Dermis microvascular lymphatic vessel endothelial cell (primary cell): ENCODE measurements around the gene IDH3B. TPM values are rescaled to one million over a fixed set of nuclear protein-coding genes. Genes with fewer than 3 reads are reported as not detected.
"Not testable (repeated sequence)": the region's sequence is repeated elsewhere in the genome, so short reads cannot be mapped to it uniquely, and the experiment has no call there.

Source experiments
- DNase-seq, 2 donors: peaks; one replicate each; pipeline versions ENCODE4 v3.0.0 to v3.0.0-alpha.2; 2010; ENCODE audit warnings: low read depth in 2 of 2
- total RNA-seq: library from RNA; depleted of rRNA; stranded (reverse); fragments of >200 nt; gene quantifications from 2 replicates; pipeline ENCODE4 v1.2.1, GENCODE V29; 2014

Gene IDH3B
- total RNA-seq, 1 donor from 2014 or later, result 113 TPM

DNA sequence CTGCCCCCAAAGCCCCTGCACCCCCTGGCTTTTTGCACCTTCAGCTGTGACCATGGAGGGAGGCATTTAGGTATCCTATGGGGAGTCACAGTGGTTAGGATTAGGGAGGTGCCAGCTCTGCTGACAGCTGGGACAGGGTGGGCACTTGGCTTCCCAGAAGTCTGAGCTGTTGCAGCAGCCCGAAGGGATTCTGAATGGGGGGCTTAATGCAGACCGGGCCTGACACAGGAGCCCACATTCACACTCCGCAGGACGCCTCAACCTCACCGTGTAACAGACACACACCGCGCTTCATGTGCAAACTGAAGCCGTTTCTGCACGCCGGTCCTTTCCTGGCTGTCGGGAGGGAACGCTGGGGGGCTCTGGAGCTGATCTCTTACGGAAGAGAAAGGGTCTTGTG, 30.5 kb upstream of the IDH3B start:
- no peak for DNase-seq

DNA sequence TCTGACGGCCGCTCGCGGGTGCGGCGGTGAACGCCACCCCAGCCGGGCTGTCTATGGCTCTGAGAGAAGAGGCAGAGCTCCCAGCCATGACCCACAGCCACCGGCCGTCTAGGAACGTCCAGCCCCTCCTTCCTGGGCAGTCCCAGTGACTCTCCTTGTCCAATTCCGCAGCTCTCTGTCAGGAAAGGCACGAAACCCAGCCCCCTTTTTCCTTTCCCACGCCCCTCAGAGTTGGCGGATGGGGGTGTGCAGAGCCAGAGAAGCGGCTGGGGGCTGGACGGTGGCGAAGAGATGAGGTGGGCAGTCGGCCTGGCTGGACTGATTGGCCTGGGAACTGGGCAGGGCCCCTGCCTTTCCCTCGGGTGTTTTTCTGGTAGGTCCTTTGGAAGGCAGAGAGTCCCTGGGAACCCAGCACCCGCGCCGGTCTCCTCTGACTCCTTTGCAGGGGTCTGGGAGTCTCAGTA, 30.0 kb upstream of the IDH3B start:
- peak in 1 of 2 donors; percentile 20 for DNase-seq

DNA sequence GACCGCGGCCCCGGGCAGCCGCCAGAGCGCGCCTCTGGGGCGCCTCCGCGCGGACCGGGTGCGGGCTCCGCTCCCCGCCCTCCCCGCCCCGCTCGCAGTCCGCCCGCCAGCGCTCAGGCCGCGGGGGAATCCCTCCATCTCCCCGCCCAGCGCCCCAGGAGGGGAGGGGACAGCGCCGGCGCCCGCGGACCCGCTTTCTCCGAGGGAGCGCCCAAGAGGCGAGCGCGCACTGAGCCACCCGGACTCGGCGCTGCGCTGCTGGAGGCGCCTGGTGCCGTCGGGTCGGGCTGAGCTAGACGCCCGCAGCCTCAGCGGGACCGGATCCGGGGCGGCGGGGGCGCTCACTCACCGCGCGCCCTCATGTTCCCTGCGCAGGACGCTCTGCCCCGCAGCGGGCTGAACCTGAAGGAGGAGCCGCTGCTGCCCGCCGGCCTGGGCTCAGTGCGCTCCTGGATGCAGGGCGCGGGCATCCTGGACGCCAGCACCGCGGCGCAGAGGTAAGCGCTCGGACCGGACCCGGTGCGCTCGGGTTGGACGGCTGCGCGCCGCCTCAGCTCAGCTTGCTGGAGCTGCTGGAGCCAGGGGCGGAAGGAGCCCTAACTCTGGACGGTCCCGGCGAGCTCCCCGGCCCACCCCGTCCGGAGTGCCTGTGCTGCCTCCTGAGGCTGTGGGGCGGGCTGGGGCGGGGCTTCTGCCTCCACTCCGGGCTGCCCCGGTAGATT, 29.4 kb upstream of the IDH3B start:
- DNase-seq, result peak in 1 of 2 donors; percentile 23

DNA sequence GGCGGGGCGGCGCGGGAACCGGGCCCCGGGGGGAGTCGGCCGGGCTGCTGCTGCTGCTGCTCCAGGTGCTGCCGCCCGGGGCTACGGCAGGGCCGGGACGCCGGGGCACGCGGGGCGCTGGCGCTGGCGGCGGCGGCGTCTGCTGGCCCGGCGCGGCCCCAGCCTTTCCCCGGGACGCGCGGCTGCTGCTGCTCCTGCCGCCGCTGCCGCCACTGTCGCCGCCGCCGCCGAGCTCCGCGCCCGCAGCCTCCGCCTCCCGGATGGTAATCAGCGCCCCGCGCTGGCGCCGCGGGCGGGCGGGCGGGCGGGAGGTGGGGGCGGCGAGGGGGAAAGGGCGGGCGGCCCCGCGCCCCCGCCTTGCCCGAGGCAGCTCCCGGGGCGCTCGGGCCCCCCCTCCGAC, 28.9 kb upstream of the IDH3B start:
- DNase-seq, result no peak

DNA sequence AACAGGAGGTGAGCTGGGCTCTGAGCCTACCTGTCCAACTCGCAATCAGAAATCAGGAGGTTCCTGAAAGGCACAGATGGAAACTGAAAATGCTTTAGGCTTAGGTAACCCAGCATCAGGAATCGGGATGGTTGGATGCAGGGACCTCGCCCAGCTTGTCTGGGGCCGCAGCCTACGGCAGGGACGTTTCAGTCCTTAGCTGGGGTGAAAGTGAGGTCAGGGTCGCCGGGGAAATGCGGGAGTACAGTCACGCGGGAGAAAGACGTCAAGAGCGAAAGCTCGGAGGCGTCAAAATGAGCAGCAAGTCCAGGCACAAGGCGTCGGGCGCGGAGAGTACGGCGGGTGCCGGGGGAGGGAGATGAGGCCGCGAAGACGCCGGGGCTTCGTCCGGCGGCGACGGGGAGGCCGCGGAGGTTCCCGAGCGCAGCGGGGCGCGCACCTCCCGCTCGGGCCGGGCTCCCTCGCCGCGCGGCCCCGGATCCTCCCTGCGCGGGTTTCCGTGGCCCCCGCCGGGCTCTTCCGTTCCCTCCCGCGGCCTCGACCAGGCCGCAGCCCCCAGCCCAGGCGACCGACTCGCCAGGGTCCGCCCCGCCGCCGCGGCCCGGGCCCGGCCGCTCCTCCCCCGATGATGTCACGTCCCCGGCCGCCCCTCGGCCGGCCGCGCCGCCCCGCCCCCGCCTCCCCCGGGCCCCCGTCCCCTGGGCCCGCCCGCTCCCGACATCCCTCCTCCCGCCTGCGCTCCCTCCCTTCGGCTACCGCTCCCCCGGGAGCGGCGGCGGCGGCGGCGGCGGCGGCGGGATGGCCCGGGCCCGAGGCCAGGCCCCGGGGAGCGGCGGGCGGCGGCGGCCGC, 28.2 kb upstream of the IDH3B start, which contains the start of gene EBF4:
TSS of gene EBF4 (plus strand) at position 745 of the 850 bp plus-strand sequence. CDS start 866 bp downstream, outside the sequence.
- peak in 1 of 2 donors; percentile 45 for DNase-seq

DNA sequence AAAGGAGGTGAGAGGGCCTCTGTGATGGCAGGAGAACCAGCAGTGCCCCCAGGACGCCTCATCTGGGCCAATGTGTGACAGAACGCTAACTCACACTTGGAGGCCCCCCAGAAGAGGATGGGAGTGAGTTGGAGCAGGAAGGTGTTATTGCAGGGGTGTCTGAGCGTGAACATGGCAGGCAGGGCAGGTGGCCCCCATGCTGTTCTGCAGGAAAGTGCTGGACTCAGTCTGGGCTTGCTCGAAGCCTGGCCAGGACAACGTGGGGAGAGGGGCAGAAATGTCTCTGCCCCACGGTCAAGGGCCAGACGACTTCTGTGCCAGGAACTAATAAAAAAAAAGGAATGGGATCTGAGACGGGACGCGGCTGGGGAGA, 27.6 kb upstream of the IDH3B start:
- no peak for DNase-seq

DNA sequence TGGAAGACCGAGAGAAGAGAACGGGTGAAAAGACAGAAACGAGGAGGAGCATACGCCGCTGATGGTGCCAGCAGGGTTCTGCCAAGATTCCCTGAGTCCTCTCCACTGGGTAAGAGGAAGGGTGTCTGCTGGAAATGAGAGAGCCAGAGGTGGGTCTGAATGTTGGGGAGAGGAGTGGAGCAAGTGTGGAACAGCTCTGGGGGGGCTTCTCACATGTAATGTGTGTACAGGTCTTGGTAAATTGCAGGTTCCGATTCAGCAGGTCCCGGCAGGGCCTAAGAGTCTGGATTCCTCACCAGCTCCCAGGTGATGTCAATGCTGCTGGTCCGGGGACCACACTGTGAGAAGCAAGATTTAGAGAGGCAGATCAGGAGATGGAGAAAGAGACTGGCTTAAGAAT, 27.1 kb upstream of the IDH3B start:
- no peak for DNase-seq

DNA sequence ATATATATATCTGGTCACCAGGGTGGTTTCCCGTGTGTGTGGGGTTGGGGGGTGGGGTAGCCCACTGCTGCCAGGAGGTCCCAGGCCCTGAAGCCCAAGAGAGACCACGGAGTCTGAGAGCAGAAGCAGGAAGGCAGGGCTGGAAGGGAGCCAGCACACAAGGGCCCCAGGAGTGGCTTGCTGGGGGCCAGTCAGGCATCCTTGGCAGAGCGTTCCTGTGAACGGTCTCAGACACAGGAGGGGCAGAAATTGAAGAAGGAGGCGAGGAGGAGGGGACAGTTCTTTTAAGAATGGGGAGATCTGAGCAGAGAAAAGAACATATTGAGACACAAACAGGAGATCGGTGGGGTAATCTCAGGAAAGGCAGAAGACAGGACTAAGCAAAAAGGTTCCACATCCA, 26.7 kb upstream of the IDH3B start:
- no peak for DNase-seq

DNA sequence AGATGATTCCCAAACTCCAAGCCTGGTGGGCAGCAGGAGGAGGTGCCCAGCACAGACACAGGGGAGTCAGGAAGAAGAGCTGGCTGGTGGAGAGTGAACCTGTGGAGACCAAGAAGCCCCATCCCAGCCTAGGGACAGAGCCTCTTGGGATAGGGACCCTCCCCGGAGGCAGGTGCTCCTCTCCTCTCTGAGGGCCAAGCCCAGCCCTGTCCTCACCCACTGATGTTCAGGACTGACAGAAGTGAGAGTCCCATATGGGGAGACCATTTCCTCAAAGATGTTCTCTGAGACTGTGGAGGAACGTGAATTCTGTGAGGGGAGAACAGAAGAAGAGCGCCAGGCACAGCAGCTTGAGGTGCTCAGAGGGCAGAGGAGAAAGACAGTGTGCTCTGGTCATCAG, 26.2 kb upstream of the IDH3B start:
- no peak for DNase-seq

DNA sequence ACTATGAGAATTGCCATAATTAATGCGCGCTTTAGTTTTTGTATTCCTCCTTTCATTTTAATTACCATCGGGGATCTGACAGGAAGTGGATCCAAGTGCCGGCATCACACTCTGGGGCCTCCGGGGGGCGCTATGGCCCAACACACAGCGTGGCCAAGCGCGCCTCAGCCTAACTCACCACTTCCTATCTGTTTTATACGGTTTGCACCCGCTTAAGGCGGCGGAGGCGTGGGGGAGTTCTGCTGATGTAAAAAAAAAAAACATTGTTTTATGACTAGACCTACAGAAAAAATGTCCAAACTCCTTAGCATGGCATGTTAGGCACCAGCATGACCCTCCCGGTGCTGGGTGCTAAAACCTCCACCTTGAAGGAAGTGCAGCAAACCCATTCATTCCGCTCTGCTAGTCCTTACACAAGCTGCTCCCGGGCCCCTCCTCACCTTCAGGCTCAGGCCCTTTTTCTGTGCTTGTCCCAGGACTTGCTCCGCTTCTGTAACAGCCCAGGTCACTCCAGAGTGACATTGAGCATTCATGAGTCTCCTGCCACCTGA, 24.1 kb upstream of the IDH3B start:
- peak; percentile 4 to 53 for DNase-seq

DNA sequence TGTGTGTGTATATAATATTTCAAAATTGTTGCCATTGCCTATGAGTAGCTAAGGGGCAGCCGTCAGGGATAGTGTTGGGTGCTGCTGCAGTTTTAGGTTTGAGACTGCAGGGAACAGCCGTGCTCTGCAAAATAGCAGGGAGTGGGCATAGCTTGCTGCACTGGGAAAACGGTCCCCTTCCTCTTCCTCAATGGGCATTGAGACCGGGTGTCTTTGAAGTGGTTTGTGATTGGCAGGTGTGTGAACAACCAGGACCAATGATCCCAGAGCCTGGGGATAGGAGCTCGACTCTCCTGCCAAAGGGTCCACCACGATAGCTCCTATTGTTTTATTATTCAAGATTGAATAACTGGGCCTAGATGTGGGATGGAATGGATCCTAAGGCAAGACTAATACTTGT, 23.5 kb upstream of the IDH3B start:
- DNase-seq, result no peak

DNA sequence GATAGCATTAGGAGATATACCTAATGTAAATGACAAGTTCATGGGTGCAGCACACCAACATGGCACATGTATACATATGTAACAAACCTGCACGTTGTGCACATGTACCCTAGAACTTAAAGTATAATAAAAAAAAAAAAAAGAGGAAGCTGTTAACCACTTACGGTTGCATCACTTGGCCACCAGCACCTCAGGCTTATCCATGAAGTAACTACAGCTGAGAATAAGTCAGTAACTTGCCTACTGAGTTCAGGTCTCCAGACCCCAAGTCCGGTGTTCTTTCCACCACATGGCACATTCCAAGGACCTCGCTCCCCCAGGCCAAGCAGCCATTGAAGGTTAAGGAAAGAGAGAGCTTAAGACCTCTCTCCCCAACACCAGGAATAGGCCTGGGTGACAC, 20.8 kb upstream of the IDH3B start:
- not testable (repeated sequence) for DNase-seq

DNA sequence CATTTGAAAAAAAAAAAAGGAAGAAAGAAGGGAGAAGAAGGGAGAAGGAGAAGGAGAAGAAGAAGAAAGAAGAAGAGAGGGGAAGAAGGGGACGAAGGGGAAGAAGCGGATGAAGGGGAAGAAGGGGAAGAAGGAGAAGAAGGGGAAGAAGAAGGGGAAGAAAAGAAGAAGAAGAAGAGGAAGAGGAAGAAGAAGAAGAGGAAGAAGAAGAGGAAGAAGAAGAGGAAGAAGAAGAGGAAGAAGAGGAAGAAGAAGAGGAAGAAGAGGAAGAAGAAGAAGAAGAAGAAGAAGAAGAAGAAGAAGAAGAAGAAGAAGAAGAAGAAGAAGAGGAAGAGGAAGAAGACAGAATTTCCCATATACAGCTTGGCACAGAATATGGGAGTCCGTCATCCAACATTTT, 18.0 kb upstream of the IDH3B start:
- DNase-seq, result not testable (repeated sequence)

DNA sequence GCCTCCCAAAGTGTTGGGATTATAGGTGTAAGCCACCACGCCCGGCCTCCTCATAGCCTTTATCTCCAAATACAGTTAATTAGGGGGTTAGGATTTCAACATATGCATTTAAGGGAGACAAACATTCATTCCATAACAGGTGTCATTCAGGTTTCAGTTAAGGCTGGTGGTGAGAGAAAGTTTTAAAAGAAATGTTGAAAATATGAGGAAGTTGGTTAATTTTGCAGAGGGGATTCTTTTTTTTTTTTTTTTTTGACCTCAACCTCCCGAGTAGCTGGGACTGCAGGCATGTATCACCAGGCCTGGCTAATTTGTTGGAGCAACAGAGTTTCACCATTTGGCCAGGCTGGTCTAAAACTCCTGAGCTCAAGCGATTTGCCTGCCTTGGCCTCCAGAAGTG, 16.0 kb upstream of the IDH3B start:
- no peak for DNase-seq

DNA sequence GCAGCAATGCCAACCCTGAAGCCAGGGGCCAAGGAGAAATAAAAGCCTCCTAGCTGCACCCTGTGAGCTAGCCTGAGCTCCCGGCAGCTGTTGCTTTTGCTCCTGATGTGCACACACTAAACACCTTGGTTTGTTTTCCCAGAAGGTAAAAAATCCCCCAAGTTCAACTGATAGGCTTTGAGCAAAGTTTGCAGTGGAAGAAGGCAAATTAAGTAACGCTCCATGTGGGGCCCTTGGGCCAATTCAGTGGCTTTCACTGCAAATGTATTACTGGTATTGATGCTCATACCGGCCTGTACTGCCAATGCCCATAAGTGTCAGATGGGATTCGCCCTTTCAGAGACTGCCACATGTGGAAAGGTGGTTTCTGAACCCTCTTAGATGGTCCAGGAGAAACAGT, 9.4 kb upstream of the IDH3B start:
- DNase-seq, result no peak

DNA sequence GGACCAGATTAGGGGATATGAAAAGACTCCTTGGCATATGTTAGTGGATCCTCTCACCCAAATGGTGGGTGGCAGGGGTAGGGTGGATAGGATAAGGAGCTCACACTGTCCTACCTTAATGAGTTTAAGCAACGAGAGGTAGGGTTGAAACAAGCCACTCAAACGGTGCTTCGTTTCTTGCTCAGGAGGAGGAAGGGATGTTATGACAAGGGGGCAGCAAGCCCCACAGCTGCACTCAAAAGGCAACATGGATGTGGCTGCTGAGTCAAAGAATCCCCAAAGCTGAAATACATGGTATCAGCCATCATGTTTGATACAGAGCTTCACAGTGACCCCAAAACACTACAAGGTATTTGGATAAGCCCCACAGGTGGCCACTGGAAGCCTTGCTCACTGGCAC, 8.4 kb upstream of the IDH3B start:
- DNase-seq, result no peak

DNA sequence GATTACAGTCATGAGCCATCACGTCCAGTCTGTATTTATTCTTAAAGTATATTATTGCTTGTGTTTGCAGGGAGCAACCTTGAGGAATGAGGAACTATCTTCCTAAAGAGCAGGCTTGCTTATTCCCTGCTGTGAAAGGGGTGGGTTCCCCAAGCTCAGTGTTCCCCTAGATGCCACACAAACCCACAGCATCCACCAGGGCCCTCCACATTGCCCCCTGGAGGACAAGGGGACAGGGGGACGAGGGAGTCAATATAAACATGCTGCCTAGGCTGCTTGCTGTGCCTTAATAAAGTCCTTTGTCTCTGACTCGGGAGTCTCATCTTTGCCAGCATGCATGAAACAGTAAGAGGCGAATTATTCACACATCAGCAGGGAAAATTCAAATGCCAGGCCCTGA, 8.0 kb upstream of the IDH3B start:
- DNase-seq, result no peak

DNA sequence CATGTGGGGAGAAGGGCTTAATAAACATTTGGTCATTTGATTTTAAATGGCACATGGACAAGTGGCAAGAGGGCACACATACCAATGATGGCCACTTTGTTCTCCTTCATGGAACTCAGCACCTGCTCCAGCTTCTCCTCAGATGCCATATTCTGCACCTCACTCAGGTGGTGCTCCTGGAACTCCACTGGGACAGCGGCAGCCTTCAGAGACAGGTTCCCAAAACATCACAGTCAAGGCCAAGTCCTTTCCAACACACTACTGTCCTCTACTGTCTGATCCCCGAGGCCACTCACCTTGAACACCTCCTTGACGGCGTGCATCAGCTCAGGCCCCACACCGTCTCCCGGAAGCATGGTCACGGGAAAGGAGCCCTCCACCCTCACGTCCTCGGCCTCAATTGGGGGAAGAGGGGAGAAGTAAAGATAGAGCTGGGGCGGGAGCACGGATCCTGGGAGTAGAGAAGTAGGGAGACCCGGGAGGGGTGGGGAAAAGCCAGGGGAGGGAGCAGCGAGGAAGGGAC, 591 bp downstream of the IDH3B start:
- no peak for DNase-seq

DNA sequence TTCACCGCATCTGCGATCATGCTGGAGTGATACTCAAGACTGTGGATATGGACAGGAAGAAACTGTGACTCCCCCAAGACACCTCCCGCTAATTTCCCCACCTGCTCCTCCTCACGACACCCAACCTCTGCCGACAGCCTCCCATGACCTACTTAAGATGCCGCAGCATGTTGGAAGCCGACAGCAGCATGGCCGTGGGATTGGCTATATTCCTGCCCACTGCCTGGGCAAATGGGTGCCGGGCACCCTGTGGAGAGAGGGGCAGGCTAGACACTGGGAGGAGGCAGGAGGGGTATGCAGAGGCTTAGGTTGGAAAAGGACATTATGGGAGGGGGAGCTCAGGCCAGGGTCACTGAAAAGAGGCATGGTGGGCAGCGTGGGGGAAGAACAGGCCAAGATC, 4.5 kb downstream of the IDH3B start:
- DNase-seq, result no peak

DNA sequence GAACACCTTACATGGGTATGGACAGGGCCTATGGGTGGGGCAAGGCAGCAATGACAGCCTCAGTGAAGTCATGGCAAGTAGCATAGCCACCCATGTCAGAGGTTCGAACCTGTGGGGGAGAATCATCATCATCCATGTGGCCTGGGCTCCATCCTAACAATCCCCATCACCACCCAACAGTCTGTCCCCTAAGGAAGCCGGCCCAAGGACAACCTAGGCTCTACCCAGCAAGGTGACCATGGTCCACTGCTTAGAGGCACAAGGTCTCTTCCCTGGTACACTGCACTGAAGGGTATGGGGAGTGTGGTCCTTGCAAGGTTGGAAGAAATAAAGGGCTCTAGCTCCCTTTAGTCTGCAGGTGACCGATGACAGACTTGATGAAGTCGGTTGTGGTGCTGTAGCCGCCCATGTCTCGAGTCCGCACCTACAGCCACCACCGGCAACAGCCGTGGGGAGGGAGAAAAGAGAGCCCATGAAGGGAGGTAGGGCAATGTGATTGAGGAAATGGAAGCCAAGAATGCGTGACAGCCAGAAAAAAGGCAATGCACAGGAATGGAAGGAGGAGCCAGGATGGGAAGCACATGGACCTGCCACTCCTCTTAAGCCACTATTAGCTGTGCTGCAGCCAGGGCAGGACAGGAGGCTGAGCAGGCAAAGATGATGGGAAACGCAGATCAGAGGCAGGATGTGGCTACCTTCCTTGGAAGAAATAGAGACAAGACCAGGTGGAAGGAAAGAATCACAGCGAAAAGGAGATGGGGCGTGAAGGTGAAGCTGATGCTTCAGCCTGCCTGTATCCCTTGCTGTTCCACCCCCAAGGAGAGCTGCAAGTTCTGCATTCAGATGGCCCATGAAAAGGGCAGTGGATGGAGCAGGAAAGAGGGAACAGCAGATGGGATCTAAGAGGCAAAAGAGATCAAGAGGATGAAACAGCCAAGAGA, 5.3 kb downstream of the IDH3B start:
- DNase-seq, result no peak

DNA sequence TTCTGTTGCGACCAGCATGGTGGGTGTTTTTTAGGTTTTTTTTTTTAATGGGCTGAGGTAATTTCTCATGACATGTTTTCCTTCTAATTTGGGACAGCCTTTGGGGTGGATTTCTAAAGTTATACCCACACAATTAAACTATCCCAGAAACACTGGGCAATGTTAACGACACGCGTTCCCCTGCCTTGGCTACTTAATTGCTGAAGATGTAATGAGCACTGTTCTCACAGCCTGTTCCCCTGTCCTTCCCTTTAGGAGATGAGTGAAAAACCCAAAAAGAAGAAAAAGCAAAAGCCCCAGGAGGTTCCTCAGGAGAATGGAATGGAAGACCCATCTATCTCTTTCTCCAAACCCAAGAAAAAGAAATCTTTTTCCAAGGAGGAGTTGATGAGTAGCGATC, 6.3 kb downstream of the IDH3B start:
- DNase-seq, result no peak
